K562 (cell line): Measurements from ENCODE around the gene MYO18A.
"Not testable (repeated sequence)": the region's sequence is repeated elsewhere in the genome, so short reads cannot be mapped to it uniquely, and the experiment has no call there.

Experiments
- NFIC ChIP-seq: fragments of 450-650 bp; IDR thresholded peaks from 2 replicates; pipeline ENCODE4 v1.6.1; 2017; ENCODE audit warnings: mild to moderate bottlenecking, inconsistent platforms
- POLR2AphosphoS5 ChIP-seq: IDR thresholded peaks from 2 replicates; pipeline ENCODE4 v1.6.1; 2011; ENCODE audit warnings: mild to moderate bottlenecking, low read depth, low read length, moderate library complexity; ENCODE audit not compliant: control insufficient read depth, insufficient read depth
- TAF1 ChIP-seq: IDR thresholded peaks from 2 replicates; pipeline ENCODE4 v1.6.1; 2011; ENCODE audit warnings: mild to moderate bottlenecking, low read length, moderate library complexity; ENCODE audit not compliant: insufficient read depth, control insufficient read depth, severe bottlenecking; ENCODE audit errors: extremely low read depth
- TFAM ChIP-seq: fragments of 250-450 bp; sonication (Bioruptor Pico); conservative IDR thresholded peaks from 2 replicates; pipeline ENCODE4 v1.5.0; 2021; ENCODE audit warnings: mild to moderate bottlenecking, moderate library complexity

- not testable (repeated sequence) for TF ChIP-seq TAF1; POLR2AphosphoS5; TFAM (CRISPR knock-in tag); NFIC
Observed at GRCh38 chr17:29088782-29089181, 91.4 kb downstream of the MYO18A start.
